Endodermal cell (in vitro differentiated cells): ENCODE data around the gene ENTPD1. TPM values are rescaled to one million over a fixed set of nuclear protein-coding genes. Genes with fewer than 3 reads are reported as not detected.
A peak's percentile ranks its signal among the peaks of the same experiment; 100 is the strongest.

Experiments used
- DNase-seq: peaks from one replicate; pipeline ENCODE4 v3.0.0-alpha.2; 2017
- H3K27ac ChIP-seq: 2 replicates; pipeline ENCODE4 v1.5.1; 2013; ENCODE audit warnings: mild to moderate bottlenecking, low read depth, low read length, moderate library complexity
- H3K27me3 ChIP-seq: 2 replicates; pipeline ENCODE4 v1.6.1; 2013; ENCODE audit warnings: mild to moderate bottlenecking, low read length, moderate library complexity; ENCODE audit not compliant: insufficient read depth, control insufficient read depth, poor library complexity, severe bottlenecking
- H3K36me3 ChIP-seq: 2 replicates; pipeline ENCODE4 v1.7.0; 2013; ENCODE audit warnings: mild to moderate bottlenecking, low read length, moderate library complexity; ENCODE audit not compliant: control insufficient read depth, insufficient read depth
- H3K4me1 ChIP-seq: one replicate; pipeline ENCODE4 v1.7.0; 2013; ENCODE audit warnings: low read length; ENCODE audit not compliant: control insufficient read depth, insufficient read depth
- H3K4me3 ChIP-seq: 2 replicates; pipeline ENCODE4 v1.5.1; 2013; ENCODE audit warnings: mild to moderate bottlenecking, low read length, moderate library complexity
- H3K9ac ChIP-seq: 2 replicates; pipeline ENCODE4 v1.6.1; 2013; ENCODE audit warnings: mild to moderate bottlenecking, low read length, moderate library complexity; ENCODE audit not compliant: poor library complexity, severe bottlenecking; ENCODE audit errors: extremely low read depth
- H3K9me3 ChIP-seq: 2 replicates; pipeline ENCODE4 v1.6.1; 2013; ENCODE audit warnings: mild to moderate bottlenecking, low read length, moderate library complexity; ENCODE audit not compliant: control insufficient read depth
- H3K27ac Mint-ChIP-seq: 2 replicates; pipeline ENCODE4 v1.8.0; 2020; ENCODE audit warnings: mixed read lengths
- H3K27me3 Mint-ChIP-seq: 2 replicates; pipeline ENCODE4 v1.8.0; 2021; ENCODE audit warnings: mild to moderate bottlenecking, mixed read lengths; ENCODE audit not compliant: insufficient read depth
- H3K36me3 Mint-ChIP-seq: 2 replicates; pipeline ENCODE4 v1.8.0; 2020; ENCODE audit warnings: low read depth, mixed read lengths
- H3K4me1 Mint-ChIP-seq: 2 replicates; pipeline ENCODE4 v1.8.0; 2020; ENCODE audit warnings: mixed read lengths
- H3K4me3 Mint-ChIP-seq: 2 replicates; pipeline ENCODE4 v1.8.0; 2020; ENCODE audit warnings: mild to moderate bottlenecking, moderate library complexity, mixed read lengths
- H3K9me3 Mint-ChIP-seq: 2 replicates; pipeline ENCODE4 v1.8.0; 2020; ENCODE audit warnings: mild to moderate bottlenecking, mixed read lengths
- CTCF ChIP-seq: fragments of 200-600 bp; sonication (generic); conservative IDR thresholded peaks from 2 replicates; pipeline ENCODE4 v1.5.0; 2021; ENCODE audit warnings: antibody characterized with exemption, mild to moderate bottlenecking
- WGBS, 2 experiments: methylation state at CpG; one replicate each; pipeline versions ENCODE4 v1.1.5 to v1.1.7; 2013; ENCODE audit warnings: missing lambda C conversion rate in 2 of 2, mixed read lengths in 1 of 2; ENCODE audit not compliant: insufficient coverage in 1 of 2, insufficient read length in 1 of 2; 5-methylcytosine and 5-hydroxymethylcytosine counted together
- total RNA-seq, 2 donors: library from RNA; stranded (reverse); fragmentation: NEBNext Ultra II Directional in 1 of 2; extraction: Animal tissue kit (Norgen Biotek cat#: 25700) in 1 of 2; gene quantifications; 2 replicates in 1 of 2; 3 replicates in 1 of 2; pipeline ENCODE4 v1.2.1, GENCODE V29; 2021

ENTPD1 gene
- total RNA-seq, 2 donors from 2014 or later: 3.9 TPM

DNA sequence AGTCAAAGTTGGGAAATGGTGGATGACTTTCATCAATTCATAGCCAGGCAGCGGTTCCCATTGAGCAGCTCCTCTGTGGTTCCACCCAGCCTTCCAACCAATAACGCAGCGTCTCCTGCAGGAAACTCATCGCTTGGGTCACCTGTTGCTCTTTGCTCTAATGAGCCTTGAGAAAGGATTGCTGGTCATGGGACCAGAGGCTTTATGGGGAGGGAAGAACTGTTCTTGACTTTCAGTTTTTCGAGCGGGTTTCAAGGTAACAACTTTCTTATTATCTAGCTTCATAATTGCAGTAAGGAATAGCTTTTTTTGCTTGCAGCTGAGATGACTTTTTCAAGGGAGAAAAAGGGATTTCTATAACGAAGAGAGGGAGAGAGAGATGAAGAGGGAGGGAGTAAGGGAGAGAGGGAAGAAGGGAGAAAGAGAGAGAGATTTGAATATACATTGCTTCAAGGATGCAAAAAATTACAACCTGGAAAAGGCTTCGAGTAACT lies 405 bp upstream of the ENTPD1 start:
- Histone ChIP-seq H3K4me1 (peaks cover 2% of the 10 kb centered on the region), H3K27me3 (peaks cover 17% of the 10 kb centered on the region), H3K9me3 (no peaks in the 10 kb centered on the region), H3K27ac (no peak overlapping the region), H3K36me3 (no peaks in the 10 kb centered on the region), H3K4me3 (peak overlapping the region; percentile 44), H3K9ac (no peak overlapping the region)
- Mint-ChIP-seq H3K4me3 (peak overlapping the region; percentile 58), H3K27ac (no peak overlapping the region), H3K4me1 (peaks cover 12% of the 10 kb centered on the region), H3K9me3 (no peaks in the 10 kb centered on the region), H3K36me3 (no peaks in the 10 kb centered on the region), H3K27me3 (peaks cover 19% of the 10 kb centered on the region)
- WGBS, 2 experiments: 52 to 68% methylated on average over 3 to 8 of the region's 8 CpGs
- no peak for TF ChIP-seq CTCF
- DNase-seq: peak; percentile 77

GRCh38 chr10:95756809-95757684 lies 1.1 kb downstream of the ENTPD1 start:
- Mint-ChIP-seq H3K9me3 (no peaks in the 10 kb centered on the region), H3K4me3 (peak overlapping the region; percentile 58), H3K4me1 (peaks cover 12% of the 10 kb centered on the region), H3K27ac (no peak overlapping the region), H3K27me3 (peaks cover 19% of the 10 kb centered on the region), H3K36me3 (no peaks in the 10 kb centered on the region)
- no peak overlapping the region for H3K9ac ChIP-seq
- 92% methylated on average over 3 of the region's 5 CpGs; no CpG with 5 or more reads in 1 of the 2 experiments for WGBS, 2 experiments
- no peaks in the 10 kb centered on the region for H3K36me3 ChIP-seq
- H3K4me3 ChIP-seq: peak overlapping the region; percentile 44
- peaks cover 2% of the 10 kb centered on the region for H3K4me1 ChIP-seq
- DNase-seq: no peak
- no peak for TF ChIP-seq CTCF
- no peak overlapping the region for H3K27ac ChIP-seq
- H3K9me3 ChIP-seq: no peaks in the 10 kb centered on the region
- peaks cover 17% of the 10 kb centered on the region for H3K27me3 ChIP-seq

DNA sequence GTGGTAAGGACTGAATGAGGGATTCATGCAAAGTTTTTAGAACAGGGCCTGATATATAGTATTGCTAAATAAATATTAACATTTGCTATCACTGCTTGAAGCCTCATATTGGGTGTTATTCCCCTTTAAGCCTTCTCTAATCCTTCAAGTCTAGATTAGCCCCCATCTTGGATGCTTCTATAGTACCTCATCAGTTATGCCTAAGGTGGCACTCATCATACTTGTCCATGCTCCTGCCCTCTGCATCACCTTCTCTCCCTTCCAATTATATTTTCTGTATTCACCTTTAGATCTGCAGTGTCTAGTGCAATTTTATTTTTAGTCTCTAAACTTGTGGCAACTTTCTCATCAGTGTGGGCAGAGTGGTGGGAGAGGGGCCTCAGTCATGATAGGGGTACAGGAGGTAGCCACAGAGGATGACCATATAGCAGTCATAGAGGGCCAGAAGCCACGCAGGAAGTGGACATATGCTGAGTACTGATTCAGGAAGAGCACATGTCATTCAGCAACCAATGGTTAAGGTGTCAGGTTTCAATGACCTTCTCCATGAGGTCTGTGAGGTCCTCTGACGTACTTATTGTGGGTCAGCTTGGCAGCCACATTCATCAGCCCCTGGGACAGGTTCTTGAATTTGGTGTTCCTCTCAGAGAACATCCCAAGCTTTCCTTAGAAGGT lies 2.5 kb downstream of the ENTPD1 start:
- Histone ChIP-seq H3K4me3 (no peak overlapping the region), H3K9ac (no peak overlapping the region), H3K36me3 (no peaks in the 10 kb centered on the region), H3K27ac (no peak overlapping the region), H3K9me3 (no peaks in the 10 kb centered on the region), H3K27me3 (peaks cover 17% of the 10 kb centered on the region), H3K4me1 (peaks cover 2% of the 10 kb centered on the region)
- TF ChIP-seq CTCF: no peak
- Mint-ChIP-seq H3K36me3 (no peaks in the 10 kb centered on the region), H3K9me3 (no peaks in the 10 kb centered on the region), H3K27me3 (peaks cover 19% of the 10 kb centered on the region), H3K4me1 (peaks cover 12% of the 10 kb centered on the region), H3K27ac (no peak overlapping the region), H3K4me3 (no peak overlapping the region)
- 88 to 89% methylated on average over 2 of the region's 2 CpGs for WGBS, 2 experiments
- DNase-seq: no peak
